BE2C (cell line): ENCODE results near the gene NPHP4.
"Not testable (repeated sequence)": the region's sequence is repeated elsewhere in the genome, so short reads cannot be mapped to it uniquely, and the experiment has no call there.

ENCODE experiments used
- DNase-seq: peaks from one replicate; pipeline ENCODE4 v3.0.0-alpha.2; 2020
- H3K27me3 ChIP-seq: fragments of 250-450 bp; sonication (Bioruptor Pico); 2 replicates; pipeline ENCODE4 v1.5.1; 2020; ENCODE audit warnings: mild to moderate bottlenecking
- H3K36me3 ChIP-seq: fragments of 250-450 bp; sonication (Bioruptor Pico); 2 replicates; pipeline ENCODE4 v1.5.1; 2020; ENCODE audit warnings: mild to moderate bottlenecking
- H3K4me1 ChIP-seq: fragments of 250-450 bp; sonication (Bioruptor Pico); 2 replicates; pipeline ENCODE4 v1.5.1; 2020
- H3K4me3 ChIP-seq: 2 replicates; pipeline ENCODE4 v1.5.1; 2011; ENCODE audit warnings: low read depth, low read length
- H3K9me3 ChIP-seq: fragments of 250-450 bp; sonication (Bioruptor Pico); 2 replicates; pipeline ENCODE4 v1.5.1; 2020
- CTCF ChIP-seq: IDR thresholded peaks from 2 replicates; pipeline ENCODE4 v1.5.1; 2012; ENCODE audit warnings: mild to moderate bottlenecking, low read depth, low read length

Gene NPHP4

GRCh38 chr1:5855196-5855897 is 136.9 kb downstream of the NPHP4 start:
- H3K36me3 ChIP-seq = no peaks in the 10 kb centered on the region
- no peaks in the 10 kb centered on the region for H3K27me3 ChIP-seq
- H3K4me1 ChIP-seq = no peaks in the 10 kb centered on the region
- no peak for DNase-seq
- TF ChIP-seq CTCF = no peak
- no peak overlapping the region for H3K4me3 ChIP-seq
- no peaks in the 10 kb centered on the region for H3K9me3 ChIP-seq

GRCh38 chr1:5854754-5855153 is 137.5 kb downstream of the NPHP4 start:
- no peak for TF ChIP-seq CTCF
- no peak for DNase-seq
- H3K36me3 ChIP-seq = no peaks in the 10 kb centered on the region
- no peaks in the 10 kb centered on the region for H3K27me3 ChIP-seq
- no peak overlapping the region for H3K4me3 ChIP-seq
- no peaks in the 10 kb centered on the region for H3K4me1 ChIP-seq
- no peaks in the 10 kb centered on the region for H3K9me3 ChIP-seq

- DNase-seq, H3K36me3 ChIP-seq, H3K27me3 ChIP-seq, H3K9me3 ChIP-seq, H3K4me1 ChIP-seq, H3K4me3 ChIP-seq: not testable (repeated sequence)
Measured at GRCh38 chr1:5853858-5854257, 138.4 kb downstream of the NPHP4 start.

- TF ChIP-seq CTCF = no peak
- no peak for DNase-seq
- Histone ChIP-seq H3K36me3 (no peaks in the 10 kb centered on the region), H3K4me3 (no peak overlapping the region), H3K4me1 (no peaks in the 10 kb centered on the region), H3K27me3 (no peaks in the 10 kb centered on the region), H3K9me3 (no peaks in the 10 kb centered on the region)
Measured at GRCh38 chr1:5850503-5850902, 141.7 kb downstream of the NPHP4 start.

GRCh38 chr1:5849550-5849949 is 142.7 kb downstream of the NPHP4 start:
- Histone ChIP-seq H3K36me3 (no peaks in the 10 kb centered on the region), H3K4me1 (no peaks in the 10 kb centered on the region), H3K27me3 (no peaks in the 10 kb centered on the region), H3K9me3 (no peaks in the 10 kb centered on the region), H3K4me3 (no peak overlapping the region)
- TF ChIP-seq CTCF = no peak
- DNase-seq = no peak

GRCh38 chr1:5847013-5847659 is 145.1 kb downstream of the NPHP4 start:
- no peaks in the 10 kb centered on the region for H3K9me3 ChIP-seq
- no peak for DNase-seq
- TF ChIP-seq CTCF = no peak
- H3K36me3 ChIP-seq = no peaks in the 10 kb centered on the region
- no peaks in the 10 kb centered on the region for H3K4me1 ChIP-seq
- H3K27me3 ChIP-seq = no peaks in the 10 kb centered on the region
- no peak overlapping the region for H3K4me3 ChIP-seq
